Mucosa of stomach (tissue), 1 donor: ENCODE measurements around the gene COX19.

Experiments used
- H3K27me3 ChIP-seq: one replicate; pipeline ENCODE4 v1.7.0; 2013; ENCODE audit warnings: mild to moderate bottlenecking, low read length; ENCODE audit not compliant: control insufficient read depth, insufficient read depth
- H3K36me3 ChIP-seq: one replicate; pipeline ENCODE4 v1.7.0; 2013; ENCODE audit warnings: low read length; ENCODE audit not compliant: control insufficient read depth, insufficient read depth
- H3K4me1 ChIP-seq: one replicate; pipeline ENCODE4 v1.7.0; 2013; ENCODE audit warnings: mild to moderate bottlenecking, low read length; ENCODE audit not compliant: control insufficient read depth, insufficient read depth
- H3K4me3 ChIP-seq: one replicate; pipeline ENCODE4 v1.7.0; 2013; ENCODE audit warnings: low read length
- H3K9ac ChIP-seq: one replicate; pipeline ENCODE4 v1.7.0; 2013; ENCODE audit warnings: mild to moderate bottlenecking, low read length, moderate library complexity
- H3K9me3 ChIP-seq: one replicate; pipeline ENCODE4 v1.7.0; 2013; ENCODE audit warnings: mild to moderate bottlenecking, low read length, moderate library complexity; ENCODE audit not compliant: control insufficient read depth
- donor health status: Pancreatic carcinoma.

The COX19 gene

DNA sequence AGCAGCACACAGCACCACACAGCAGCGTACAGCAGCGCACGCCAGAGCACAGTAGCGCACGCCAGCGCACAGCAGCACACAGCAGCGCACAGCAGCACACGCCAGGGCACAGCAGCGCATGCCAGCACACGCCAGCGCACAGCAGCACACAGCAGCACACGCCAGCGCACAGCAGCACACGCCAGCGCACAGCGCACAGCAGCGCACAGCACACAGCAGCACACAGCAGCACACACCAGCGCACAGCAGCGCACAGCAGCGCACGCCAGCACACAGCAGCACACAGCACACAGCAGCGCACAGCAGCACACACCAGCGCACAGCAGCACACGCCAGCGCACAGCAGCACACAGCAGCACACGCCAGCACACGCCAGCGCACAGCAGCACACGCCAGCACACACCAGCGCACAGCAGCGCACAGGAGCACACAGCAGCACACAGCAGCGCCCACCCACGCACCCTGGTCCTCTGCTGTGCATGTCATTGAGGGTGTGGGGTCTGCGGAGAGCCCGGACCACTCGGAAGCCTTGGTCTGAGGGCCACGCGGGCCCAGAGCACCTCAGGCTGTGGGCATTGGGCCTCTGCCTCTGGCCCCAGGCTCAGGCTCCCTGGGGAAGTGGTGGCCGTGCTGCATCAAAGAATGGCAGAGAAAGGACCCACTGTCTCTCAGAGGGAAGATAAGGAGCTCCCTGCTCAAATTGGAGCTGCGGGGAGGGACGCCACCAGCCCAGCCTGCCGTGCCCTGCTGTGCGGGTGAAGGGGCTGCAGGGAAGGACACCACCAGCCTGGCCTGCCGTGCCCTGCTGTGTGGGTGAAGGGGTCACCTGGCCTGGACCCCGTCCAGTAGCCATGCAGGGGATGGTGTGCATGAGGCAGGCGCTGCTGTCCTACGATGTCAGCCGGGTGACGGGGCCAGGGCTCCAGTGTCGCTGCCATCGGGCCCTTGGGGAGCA, 41.5 kb upstream of the COX19 start:
- Histone ChIP-seq H3K4me3 (no peak overlapping the region), H3K4me1 (no peaks in the 10 kb centered on the region), H3K27me3 (no peaks in the 10 kb centered on the region), H3K36me3 (no peaks in the 10 kb centered on the region), H3K9me3 (no peaks in the 10 kb centered on the region), H3K9ac (no peak overlapping the region)

DNA sequence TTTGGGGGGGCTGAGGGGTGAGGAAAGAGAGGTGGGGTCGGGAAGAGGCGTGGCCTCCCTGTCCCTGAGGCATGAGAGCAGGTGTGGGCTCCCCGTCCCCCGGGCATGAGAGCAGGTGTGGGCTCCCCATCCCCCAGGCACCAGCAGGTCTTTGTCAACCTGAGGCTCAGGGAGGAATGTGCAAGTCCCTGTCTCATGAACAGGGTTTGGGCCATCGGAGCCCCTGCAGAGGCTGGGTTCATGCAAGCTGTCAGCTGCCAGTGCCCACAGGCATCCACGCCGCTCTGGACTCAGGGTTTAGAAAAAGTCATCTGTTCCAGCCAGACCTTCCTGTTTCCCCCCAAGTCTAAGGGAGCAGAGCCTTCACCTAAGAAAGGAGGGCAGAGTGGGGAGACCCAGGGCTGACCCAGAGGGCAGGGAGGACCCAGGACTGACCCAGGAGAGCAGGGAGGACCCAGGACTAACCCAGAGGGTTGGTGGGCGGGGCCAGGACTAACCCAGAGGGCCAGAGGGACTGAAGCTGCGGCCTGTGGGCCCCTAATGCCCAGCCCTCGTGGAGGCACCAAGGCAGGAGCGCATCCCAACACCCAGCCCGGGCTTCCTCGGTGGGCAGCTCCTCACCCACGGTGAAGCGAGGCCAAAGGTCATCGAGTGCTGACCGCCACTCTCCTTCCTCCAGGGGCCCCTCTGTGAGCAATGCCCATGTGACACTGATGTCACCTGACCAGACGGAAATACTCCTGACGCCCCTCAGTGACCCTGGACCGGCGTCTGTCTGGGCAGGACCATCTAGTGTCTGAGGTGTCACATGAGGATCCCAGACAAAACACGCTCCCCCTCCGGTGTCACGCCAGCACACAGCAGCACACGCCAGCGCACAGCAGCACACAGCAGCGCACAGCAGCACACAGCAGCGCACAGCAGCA, 40.1 kb upstream of the COX19 start:
- H3K27me3 ChIP-seq, result no peaks in the 10 kb centered on the region
- H3K4me1 ChIP-seq, result peaks cover 5% of the 10 kb centered on the region
- no peak overlapping the region for H3K9ac ChIP-seq
- no peaks in the 10 kb centered on the region for H3K36me3 ChIP-seq
- no peak overlapping the region for H3K4me3 ChIP-seq
- no peaks in the 10 kb centered on the region for H3K9me3 ChIP-seq

DNA sequence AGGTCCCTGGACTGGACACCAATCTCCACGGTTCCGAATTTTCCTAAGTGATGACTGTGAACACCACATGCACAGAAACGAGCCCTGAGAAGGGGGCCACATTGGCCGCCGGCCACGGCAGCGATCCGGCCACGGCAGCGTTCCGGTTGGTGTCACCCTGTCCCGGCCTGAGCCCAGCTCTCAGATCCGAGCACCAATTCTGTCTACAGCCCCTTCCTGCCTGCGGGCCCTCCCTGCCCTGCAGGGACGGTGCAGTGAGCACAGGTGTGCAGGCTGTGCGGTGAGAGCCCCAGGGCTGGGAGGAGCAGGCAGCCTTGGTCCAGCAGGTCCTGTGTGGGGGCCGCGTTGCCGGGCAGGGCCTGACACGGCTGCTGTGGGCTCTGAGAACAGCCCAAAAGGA, 39.3 kb upstream of the COX19 start:
- H3K27me3 ChIP-seq, result no peaks in the 10 kb centered on the region
- no peak overlapping the region for H3K9ac ChIP-seq
- H3K4me1 ChIP-seq, result peaks cover 5% of the 10 kb centered on the region
- H3K9me3 ChIP-seq, result no peaks in the 10 kb centered on the region
- no peaks in the 10 kb centered on the region for H3K36me3 ChIP-seq
- no peak overlapping the region for H3K4me3 ChIP-seq

DNA sequence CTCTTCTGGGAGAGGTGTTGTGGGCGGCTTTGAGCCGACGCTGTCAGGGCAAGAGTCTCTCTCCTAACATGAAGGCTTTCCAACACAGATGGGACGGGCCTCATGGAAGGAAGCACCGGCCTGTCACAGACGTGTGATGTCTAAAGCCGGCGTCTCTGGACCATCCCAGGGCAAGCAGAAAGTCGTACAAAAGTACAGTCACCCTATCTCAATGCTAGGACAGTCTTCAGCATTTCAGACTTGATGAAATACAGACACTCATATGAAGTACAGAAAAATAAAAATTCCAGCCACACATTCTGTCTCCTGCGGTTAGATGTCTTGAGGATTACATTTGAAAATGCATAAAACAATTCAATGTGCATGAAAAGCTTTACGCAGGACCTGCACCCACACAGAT, 38.2 kb upstream of the COX19 start:
- no peak overlapping the region for H3K9ac ChIP-seq

DNA sequence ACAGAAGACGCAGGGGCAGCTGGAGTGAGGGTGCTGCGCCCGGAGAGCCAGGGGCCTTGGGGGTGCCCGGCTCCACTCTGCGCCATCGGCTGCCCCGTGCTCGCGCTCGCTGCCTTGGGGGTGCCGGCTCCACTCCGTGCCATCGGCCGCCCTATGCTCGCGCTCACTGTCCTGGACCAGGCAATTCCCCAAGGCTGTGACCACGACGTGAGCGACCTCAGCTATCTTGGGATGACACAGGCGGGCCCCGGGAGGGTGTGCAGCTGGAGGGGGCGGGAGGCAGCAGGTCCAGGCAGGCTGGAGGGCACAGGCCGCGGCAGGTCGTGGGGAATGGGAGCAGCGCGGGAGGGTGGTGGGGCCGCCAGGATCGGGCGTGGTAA, 37.4 kb upstream of the COX19 start:
- Histone ChIP-seq H3K36me3 (no peaks in the 10 kb centered on the region), H3K4me3 (no peak overlapping the region), H3K4me1 (peaks cover 10% of the 10 kb centered on the region), H3K27me3 (no peaks in the 10 kb centered on the region), H3K9me3 (no peaks in the 10 kb centered on the region), H3K9ac (no peak overlapping the region)

More for the DNA sequence above, 38.2 kb upstream of the COX19 start:
- Histone ChIP-seq H3K27me3 (no peaks in the 10 kb centered on the region), H3K36me3 (no peaks in the 10 kb centered on the region), H3K9me3 (no peaks in the 10 kb centered on the region), H3K4me3 (no peak overlapping the region), H3K4me1 (peaks cover 5% of the 10 kb centered on the region)

DNA sequence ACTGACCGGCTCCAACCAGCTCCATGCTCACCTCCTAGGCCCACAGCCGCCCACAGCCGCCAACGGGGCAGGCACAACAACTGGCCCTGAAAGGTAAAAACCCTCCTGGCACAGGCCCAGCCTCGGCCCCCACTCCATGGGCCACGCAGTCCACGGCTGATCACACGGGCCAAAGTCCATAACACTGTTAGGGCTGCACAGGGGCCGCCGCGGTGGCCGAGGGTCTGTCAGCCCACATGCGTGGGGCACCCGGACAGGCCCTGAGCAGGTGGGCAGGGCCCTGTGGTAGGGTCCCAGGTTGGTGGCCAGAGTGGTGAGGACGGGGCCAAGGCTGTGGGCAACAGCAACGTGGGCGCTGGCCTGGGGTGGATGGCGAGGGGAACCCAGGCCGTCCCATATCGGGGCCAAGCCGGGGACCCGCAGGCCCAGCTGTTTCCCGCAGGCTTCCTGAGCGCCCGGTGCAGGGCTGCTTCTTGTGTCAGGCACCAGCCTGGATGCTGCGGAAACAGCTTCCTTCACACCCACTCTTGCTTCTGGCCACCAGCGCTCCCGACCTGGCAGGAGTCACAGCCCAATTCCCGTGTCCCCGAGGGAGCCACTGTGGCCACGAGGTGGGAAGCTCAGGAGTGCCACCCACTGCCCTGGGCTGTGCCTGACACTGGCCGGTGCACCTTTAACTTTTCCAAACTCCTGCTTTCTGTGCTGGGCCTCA, 36.8 kb upstream of the COX19 start:
- Histone ChIP-seq H3K4me3 (no peak overlapping the region), H3K27me3 (no peaks in the 10 kb centered on the region), H3K36me3 (no peaks in the 10 kb centered on the region), H3K4me1 (peaks cover 10% of the 10 kb centered on the region), H3K9me3 (no peaks in the 10 kb centered on the region), H3K9ac (no peak overlapping the region)

DNA sequence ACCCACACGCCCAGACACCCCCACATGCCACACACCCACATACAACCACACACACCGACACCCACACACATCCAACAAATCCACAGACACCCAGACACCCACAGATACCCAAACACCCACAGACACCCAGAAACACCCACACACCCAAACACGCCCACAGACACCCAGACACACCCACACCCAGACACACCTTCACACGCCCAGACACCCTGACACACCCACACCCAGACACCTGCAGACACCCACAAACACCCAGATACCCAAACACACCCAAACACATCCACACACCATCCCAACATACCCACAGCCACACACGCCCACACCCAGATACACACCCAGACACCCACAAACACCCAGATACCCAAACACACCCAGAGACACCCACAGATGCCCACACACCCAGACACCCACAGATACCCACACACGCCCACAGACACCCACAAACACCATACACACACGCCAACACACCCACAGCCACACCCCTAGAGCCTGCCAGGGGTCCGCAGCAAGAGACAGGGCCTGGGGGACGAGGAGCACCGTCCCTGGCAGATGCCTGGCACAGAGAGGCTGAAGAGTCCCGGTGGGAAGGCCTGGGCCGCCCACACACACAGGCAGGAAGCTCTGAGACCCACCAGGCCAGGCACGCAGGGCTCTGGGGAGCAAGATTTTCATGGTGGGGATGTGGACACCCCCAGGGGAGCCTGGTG, 36.1 kb upstream of the COX19 start:
- H3K27me3 ChIP-seq, result no peaks in the 10 kb centered on the region
- H3K4me1 ChIP-seq, result peaks cover 10% of the 10 kb centered on the region
- H3K4me3 ChIP-seq, result no peak overlapping the region
- H3K9me3 ChIP-seq, result no peaks in the 10 kb centered on the region
- no peaks in the 10 kb centered on the region for H3K36me3 ChIP-seq
- no peak overlapping the region for H3K9ac ChIP-seq

DNA sequence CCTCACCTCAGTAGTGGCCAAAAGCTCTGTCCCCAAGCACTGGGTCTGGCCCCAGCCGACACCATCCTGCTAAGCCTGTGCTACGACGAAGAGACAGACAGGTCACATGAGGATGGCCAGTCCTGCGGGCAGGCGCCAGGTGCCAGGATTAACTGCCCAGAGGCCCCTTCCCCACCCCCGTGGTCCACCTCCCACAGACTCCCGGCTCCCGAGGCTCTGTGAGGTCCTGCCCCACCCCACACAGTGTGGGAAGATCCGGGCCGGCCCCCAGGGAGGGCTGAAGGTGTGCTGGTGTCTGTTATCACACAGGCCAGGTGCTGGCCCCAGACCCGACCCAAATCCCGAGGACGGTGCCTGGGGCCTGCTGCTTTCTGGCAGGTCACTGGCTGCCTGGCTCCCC, 34.9 kb upstream of the COX19 start:
- H3K4me3 ChIP-seq, result no peak overlapping the region
- H3K36me3 ChIP-seq, result no peaks in the 10 kb centered on the region
- H3K9ac ChIP-seq, result no peak overlapping the region
- H3K27me3 ChIP-seq, result no peaks in the 10 kb centered on the region
- H3K4me1 ChIP-seq, result peaks cover 10% of the 10 kb centered on the region
- no peaks in the 10 kb centered on the region for H3K9me3 ChIP-seq

DNA sequence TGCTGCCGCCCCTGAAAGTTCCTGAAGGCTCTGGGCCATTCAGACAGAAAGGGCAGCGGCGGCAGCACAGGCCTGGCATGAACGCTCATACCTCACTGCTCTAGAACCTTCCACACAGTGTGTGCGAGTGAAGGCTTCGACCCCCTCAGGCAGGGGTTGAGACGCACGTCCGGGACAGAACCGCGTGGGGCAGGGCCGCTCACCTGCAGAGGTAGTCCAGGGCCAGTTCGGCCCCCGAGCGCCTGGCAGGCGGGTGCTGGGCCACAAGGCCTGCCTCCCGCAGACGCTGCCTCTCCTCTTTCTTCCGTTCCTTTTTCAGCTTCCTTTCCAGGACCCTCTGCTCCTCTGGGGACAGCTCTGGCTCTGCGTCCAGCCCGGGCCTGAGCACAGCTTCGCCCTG, 34.4 kb upstream of the COX19 start:
- no peaks in the 10 kb centered on the region for H3K9me3 ChIP-seq
- no peaks in the 10 kb centered on the region for H3K36me3 ChIP-seq
- H3K4me1 ChIP-seq, result peaks cover 10% of the 10 kb centered on the region
- no peak overlapping the region for H3K4me3 ChIP-seq
- H3K27me3 ChIP-seq, result no peaks in the 10 kb centered on the region
- no peak overlapping the region for H3K9ac ChIP-seq

DNA sequence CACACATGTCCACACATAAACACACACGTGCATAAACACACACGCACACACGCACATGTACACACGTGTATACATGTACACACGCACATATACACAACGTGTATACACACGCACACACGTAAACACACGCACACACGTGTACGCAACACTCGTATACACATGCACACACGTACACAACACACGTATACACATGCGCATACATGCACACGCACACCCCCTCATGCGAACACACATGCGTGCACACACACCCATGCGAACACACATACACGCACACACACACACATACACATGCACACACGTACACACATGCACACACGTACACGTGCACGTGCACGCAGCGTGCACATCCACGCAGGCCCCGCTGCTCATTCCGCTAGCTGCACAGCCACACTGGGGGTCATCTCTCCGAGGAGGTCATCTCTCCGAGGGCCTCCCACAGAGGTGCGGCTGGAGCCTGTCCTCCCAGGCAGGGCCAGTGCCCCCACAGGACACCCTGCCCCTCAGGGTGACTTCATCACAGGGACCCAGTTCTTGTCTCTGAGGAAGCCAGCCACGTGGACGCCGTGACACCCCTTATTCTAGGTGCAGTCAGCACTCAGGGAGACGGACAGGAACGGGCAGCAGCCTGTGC, 33.5 kb upstream of the COX19 start:
- Histone ChIP-seq H3K36me3 (no peaks in the 10 kb centered on the region), H3K27me3 (no peaks in the 10 kb centered on the region), H3K4me3 (no peak overlapping the region), H3K9ac (no peak overlapping the region), H3K9me3 (no peaks in the 10 kb centered on the region), H3K4me1 (peaks cover 10% of the 10 kb centered on the region)

DNA sequence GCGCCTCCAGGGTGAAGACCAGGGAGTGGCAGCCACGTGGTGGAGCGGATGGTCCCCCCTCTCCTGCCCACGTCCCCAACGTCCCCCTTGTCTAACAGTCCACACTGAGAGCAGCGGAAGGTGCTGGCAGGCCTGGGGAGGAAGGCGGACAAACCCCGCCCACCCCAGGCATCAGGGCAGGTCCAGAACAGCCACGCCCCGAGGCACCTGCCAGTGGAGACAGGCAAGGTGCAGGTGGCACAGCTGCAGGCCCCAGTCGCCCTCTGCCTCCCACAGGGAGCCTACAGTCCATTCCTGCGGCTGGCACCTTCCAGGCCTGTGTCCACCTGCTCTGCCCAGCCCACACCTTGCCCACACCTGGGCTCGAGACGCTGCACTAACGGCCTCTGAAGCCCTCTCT, 32.6 kb upstream of the COX19 start:
- H3K4me1 ChIP-seq, result peaks cover 10% of the 10 kb centered on the region
- no peaks in the 10 kb centered on the region for H3K9me3 ChIP-seq
- H3K4me3 ChIP-seq, result no peak overlapping the region
- no peak overlapping the region for H3K9ac ChIP-seq
- no peaks in the 10 kb centered on the region for H3K36me3 ChIP-seq
- H3K27me3 ChIP-seq, result no peaks in the 10 kb centered on the region
